K562 (cell line): ENCODE measurements around the gene UQCRHL. TPM values are rescaled to one million over a fixed set of nuclear protein-coding genes. Genes with fewer than 3 reads are reported as not detected.

Experiments used
- ARID3B ChIP-seq: fragments of 250-450 bp; sonication (Bioruptor Pico); IDR thresholded peaks from 2 replicates; pipeline ENCODE4 v1.4.0; 2020; ENCODE audit warnings: borderline replicate concordance
- C11orf30 ChIP-seq: fragments of 450-650 bp; IDR thresholded peaks from 2 replicates; pipeline ENCODE4 v1.6.1; 2016; ENCODE audit warnings: low read depth, mild to moderate bottlenecking
- CBFA2T3 ChIP-seq: fragments of 450-650 bp; IDR thresholded peaks from 2 replicates; pipeline ENCODE4 v1.6.1; 2017
- JUN ChIP-seq, 2 experiments: sonication (generic) in 1 of 2; formaldehyde crosslinking in 1 of 2; IDR thresholded peaks; 2 replicates each; pipeline versions ENCODE4 v1.6.1 to v1.8.0; 2012 to 2022; ENCODE audit warnings: borderline replicate concordance in 2 of 2, mild to moderate bottlenecking in 2 of 2, improper control_type of control experiment in 1 of 2, low read depth in 1 of 2, low read length in 1 of 2, missing genetic modification reagents in 1 of 2
- MAFG ChIP-seq: fragments of 450-650 bp; conservative IDR thresholded peaks from 2 replicates; pipeline ENCODE4 v1.6.1; 2016; ENCODE audit warnings: missing genetic modification characterization, missing compliant biosample characterization
- MTF1 ChIP-seq: fragments of 250-450 bp; sonication (Bioruptor Pico); IDR thresholded peaks from 2 replicates; pipeline ENCODE4 v1.9.0; 2021; ENCODE audit warnings: moderate library complexity, mild to moderate bottlenecking, inconsistent platforms, borderline replicate concordance
- NFE2 ChIP-seq: IDR thresholded peaks from 2 replicates; pipeline ENCODE4 v1.6.1; 2014; ENCODE audit warnings: antibody characterized with exemption, low read depth
- NR2F6 ChIP-seq: fragments of 450-650 bp; formaldehyde crosslinking; IDR thresholded peaks from 2 replicates; pipeline ENCODE4 v1.4.0; 2020; ENCODE audit warnings: mild to moderate bottlenecking
- NRF1 ChIP-seq, 2 experiments: fragments of 450-650 bp; IDR thresholded peaks in 1 of 2; conservative IDR thresholded peaks in 1 of 2; 2 replicates each; pipeline ENCODE4 v1.6.1; 2014; ENCODE audit warnings: mild to moderate bottlenecking in 2 of 2
- RCOR1 ChIP-seq, 2 experiments: IDR thresholded peaks; 2 replicates each; pipeline ENCODE4 v1.6.1; 2012; ENCODE audit warnings: low read depth in 2 of 2, low read length in 2 of 2, borderline replicate concordance in 1 of 2, improper control_type of control experiment in 1 of 2
- RERE ChIP-seq: sonication (generic); formaldehyde crosslinking; IDR thresholded peaks from 2 replicates; pipeline ENCODE4 v1.8.0; 2023; ENCODE audit warnings: missing genetic modification reagents, mild to moderate bottlenecking, borderline replicate concordance
- ZNF75A ChIP-seq: fragments of 450-650 bp; formaldehyde crosslinking; IDR thresholded peaks from 2 replicates; pipeline ENCODE4 v1.4.0; 2020; ENCODE audit warnings: mild to moderate bottlenecking
- polyA plus RNA-seq, 8 experiments: library from polyadenylated mRNA; depleted of rRNA in 4 of 8; stranded (reverse) in 5 of 8; unstranded in 3 of 8; fragments of >200 nt; fragmentation: Nextera tagmentation in 2 of 8; fragmentation: Illumina TruSeq in 1 of 8; extraction: Ambion mirVana in 2 of 8; extraction: Trizol in 1 of 8; gene quantifications; 2 replicates each; pipeline versions ENCODE4 v1.2.1 to v1.2.3, GENCODE V29; 2011 to 2014; ENCODE audit warnings: inconsistent platforms in 1 of 8, missing spikeins in 1 of 8
- total RNA-seq, 7 experiments: library from RNA; depleted of rRNA in 6 of 7; stranded (reverse); fragments of >200 nt in 6 of 7; fragmentation: Illumina TruSeq in 2 of 7; extraction: Trizol in 2 of 7; gene quantifications; 2 replicates each; pipeline versions ENCODE4 v1.2.1 to v1.2.3, GENCODE V29; 2011 to 2021; ENCODE audit warnings: low replicate concordance in 1 of 7
- TF ChIP-seq, protein P1 (sequence below): fragments of 450-650 bp; IDR thresholded peaks from 2 replicates; pipeline ENCODE4 v1.6.1; 2018; ENCODE audit not compliant: partially characterized antibody

Gene UQCRHL
- total and polyA plus RNA-seq, 9 of the 15 experiments (the other 6 are each of a cell fraction or from before 2014, with no cell fraction given), result 5.1 to 41.3 (median 21.8) TPM

DNA sequence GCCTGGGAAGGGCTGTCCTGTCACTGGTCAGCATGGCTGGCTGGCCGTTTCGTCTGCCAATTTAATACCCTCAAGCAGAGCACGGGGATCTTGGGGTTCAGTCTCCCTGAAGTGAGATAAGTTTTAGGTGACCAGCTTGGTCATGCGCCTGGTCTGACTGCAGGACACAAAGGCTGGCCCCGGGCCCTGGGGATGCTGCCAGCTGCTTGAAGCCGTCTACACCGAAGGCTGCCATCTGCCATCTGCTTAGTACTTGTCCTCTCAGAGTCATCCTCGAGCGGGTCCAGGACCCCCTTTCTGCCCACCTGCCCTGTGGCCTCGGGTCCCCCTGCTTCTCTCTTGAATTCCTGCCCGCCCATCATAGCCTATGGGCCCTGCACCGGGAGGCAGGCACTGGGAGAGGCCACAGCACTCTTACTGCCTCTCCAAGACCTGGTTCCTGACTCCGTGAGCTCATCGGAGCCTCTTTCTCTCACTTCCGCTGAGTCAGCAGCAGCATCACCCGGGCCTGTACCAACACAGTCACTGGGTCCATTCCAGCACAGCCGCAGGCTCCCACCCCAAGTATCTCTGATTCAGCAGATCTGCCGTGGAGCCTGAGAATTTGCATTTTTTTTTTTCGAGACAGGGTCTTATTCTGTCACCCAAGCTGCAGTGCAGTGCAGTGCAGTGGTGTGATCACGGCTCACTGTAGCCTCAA lies 41.8 kb downstream of the UQCRHL start (continued):
- TF ChIP-seq, protein P1, sequence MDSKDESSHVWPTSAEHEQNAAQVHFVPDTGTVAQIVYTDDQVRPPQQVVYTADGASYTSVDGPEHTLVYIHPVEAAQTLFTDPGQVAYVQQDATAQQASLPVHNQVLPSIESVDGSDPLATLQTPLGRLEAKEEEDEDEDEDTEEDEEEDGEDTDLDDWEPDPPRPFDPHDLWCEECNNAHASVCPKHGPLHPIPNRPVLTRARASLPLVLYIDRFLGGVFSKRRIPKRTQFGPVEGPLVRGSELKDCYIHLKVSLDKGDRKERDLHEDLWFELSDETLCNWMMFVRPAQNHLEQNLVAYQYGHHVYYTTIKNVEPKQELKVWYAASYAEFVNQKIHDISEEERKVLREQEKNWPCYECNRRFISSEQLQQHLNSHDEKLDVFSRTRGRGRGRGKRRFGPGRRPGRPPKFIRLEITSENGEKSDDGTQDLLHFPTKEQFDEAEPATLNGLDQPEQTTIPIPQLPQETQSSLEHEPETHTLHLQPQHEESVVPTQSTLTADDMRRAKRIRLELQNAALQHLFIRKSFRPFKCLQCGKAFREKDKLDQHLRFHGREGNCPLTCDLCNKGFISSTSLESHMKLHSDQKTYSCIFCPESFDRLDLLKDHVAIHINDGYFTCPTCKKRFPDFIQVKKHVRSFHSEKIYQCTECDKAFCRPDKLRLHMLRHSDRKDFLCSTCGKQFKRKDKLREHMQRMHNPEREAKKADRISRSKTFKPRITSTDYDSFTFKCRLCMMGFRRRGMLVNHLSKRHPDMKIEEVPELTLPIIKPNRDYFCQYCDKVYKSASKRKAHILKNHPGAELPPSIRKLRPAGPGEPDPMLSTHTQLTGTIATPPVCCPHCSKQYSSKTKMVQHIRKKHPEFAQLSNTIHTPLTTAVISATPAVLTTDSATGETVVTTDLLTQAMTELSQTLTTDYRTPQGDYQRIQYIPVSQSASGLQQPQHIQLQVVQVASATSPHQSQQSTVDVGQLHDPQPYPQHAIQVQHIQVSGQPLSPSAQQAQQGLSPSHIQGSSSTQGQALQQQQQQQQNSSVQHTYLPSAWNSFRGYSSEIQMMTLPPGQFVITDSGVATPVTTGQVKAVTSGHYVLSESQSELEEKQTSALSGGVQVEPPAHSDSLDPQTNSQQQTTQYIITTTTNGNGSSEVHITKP, result peak; percentile 93
- TF ChIP-seq MTF1 (CRISPR knock-in tag) (no peak), ARID3B (CRISPR knock-in tag) (no peak), NFE2 (peak; percentile 79), NR2F6 (CRISPR knock-in tag) (no peak), MAFG (peak; percentile 98), JUN (IDR thresholded peaks at IDR 0.05; ENCODE audit: borderline replicate concordance, low read depth, low read length) (peak; percentile 42; the same call in 1 of the 2 replicates), JUN (CRISPR knock-in tag; IDR thresholded peaks at IDR 0.05; ENCODE audit: borderline replicate concordance) (no peak), C11orf30 (peak; percentile 99), CBFA2T3 (peak; percentile 5; the same call in 1 of the 2 replicates), RCOR1 (IDR thresholded peaks at IDR 0.05; ENCODE audit: borderline replicate concordance in 1 of 2, low read depth in 2 of 2, low read length in 2 of 2) (peak in 1 of 2 experiments; percentile 77; a peak in 2 of 4 replicates), NRF1 (conservative IDR thresholded peaks at IDR 0.05 in 1 of 2, IDR thresholded peaks at IDR 0.05 in 1 of 2) (peak; percentile 54 to 63; a peak in 3 of 4 replicates), RERE (CRISPR knock-in tag) (no peak), ZNF75A (CRISPR knock-in tag) (no peak)
